BE2C (cell line): ENCODE measurements around the gene CREB3.

Experiments
- DNase-seq: peaks from one replicate; pipeline ENCODE4 v3.0.0-alpha.2; 2020
- H3K27me3 ChIP-seq: fragments of 250-450 bp; sonication (Bioruptor Pico); 2 replicates; pipeline ENCODE4 v1.5.1; 2020; ENCODE audit warnings: mild to moderate bottlenecking
- H3K36me3 ChIP-seq: fragments of 250-450 bp; sonication (Bioruptor Pico); 2 replicates; pipeline ENCODE4 v1.5.1; 2020; ENCODE audit warnings: mild to moderate bottlenecking
- H3K4me1 ChIP-seq: fragments of 250-450 bp; sonication (Bioruptor Pico); 2 replicates; pipeline ENCODE4 v1.5.1; 2020
- H3K4me3 ChIP-seq: 2 replicates; pipeline ENCODE4 v1.5.1; 2011; ENCODE audit warnings: low read depth, low read length
- H3K9me3 ChIP-seq: fragments of 250-450 bp; sonication (Bioruptor Pico); 2 replicates; pipeline ENCODE4 v1.5.1; 2020
- TF ChIP-seq, protein P1 (sequence below): IDR thresholded peaks from 2 replicates; pipeline ENCODE4 v1.5.1; 2012; ENCODE audit warnings: mild to moderate bottlenecking, low read depth, low read length

The CREB3 gene

DNA sequence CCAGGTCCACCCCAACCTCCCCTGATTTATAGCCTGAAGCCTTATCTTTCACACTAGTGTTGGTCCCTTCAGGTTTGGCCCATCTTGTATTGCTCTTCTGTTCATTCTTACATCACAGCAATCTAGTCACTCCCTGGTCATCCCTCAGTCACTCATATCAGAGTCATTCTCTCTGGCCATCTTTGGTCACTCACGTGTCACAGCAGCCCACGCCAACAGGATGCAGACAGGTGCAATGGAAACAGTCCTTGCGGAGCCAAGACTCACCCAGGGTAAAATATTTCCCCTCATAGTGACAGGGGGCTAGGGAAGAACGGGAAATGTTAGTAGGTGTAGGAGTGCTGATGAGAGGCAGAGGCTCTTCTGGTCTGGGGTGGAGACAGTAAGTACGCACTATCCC is 21.0 kb downstream of the CREB3 start:
- H3K36me3 ChIP-seq, result peaks cover 10% of the 10 kb centered on the region
- H3K4me3 ChIP-seq, result no peak overlapping the region
- H3K4me1 ChIP-seq, result no peaks in the 10 kb centered on the region
- no peaks in the 10 kb centered on the region for H3K27me3 ChIP-seq
- TF ChIP-seq, protein P1, sequence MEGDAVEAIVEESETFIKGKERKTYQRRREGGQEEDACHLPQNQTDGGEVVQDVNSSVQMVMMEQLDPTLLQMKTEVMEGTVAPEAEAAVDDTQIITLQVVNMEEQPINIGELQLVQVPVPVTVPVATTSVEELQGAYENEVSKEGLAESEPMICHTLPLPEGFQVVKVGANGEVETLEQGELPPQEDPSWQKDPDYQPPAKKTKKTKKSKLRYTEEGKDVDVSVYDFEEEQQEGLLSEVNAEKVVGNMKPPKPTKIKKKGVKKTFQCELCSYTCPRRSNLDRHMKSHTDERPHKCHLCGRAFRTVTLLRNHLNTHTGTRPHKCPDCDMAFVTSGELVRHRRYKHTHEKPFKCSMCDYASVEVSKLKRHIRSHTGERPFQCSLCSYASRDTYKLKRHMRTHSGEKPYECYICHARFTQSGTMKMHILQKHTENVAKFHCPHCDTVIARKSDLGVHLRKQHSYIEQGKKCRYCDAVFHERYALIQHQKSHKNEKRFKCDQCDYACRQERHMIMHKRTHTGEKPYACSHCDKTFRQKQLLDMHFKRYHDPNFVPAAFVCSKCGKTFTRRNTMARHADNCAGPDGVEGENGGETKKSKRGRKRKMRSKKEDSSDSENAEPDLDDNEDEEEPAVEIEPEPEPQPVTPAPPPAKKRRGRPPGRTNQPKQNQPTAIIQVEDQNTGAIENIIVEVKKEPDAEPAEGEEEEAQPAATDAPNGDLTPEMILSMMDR, result no peak
- DNase-seq, result no peak
- H3K9me3 ChIP-seq, result no peaks in the 10 kb centered on the region

DNA sequence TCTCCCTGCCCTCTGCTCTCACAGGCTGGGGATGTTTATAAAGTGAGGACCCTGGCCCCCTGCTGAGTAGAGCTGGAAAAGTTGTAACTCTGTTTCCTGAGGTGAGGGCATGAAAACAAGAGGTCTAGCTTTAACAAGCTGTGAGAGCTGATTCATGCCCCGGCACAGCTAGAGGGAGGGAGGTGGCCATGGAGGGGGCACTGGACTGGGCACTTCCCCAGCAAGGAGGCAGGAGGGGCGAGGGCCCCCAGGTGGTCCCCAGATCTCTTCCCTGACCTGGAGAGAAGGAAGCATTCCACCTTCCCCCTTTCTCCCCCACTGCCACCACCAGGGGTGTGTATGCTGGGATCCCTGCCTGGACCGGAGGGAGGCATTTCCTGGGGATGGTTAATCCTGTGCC is 21.8 kb downstream of the CREB3 start, which contains the start of gene MSMP:
TSS of gene MSMP (minus strand) at position 13 of the 400 bp plus-strand sequence. CDS start 147 bp downstream, outside the sequence.
- TF ChIP-seq, protein P1, result no peak
- no peaks in the 10 kb centered on the region for H3K9me3 ChIP-seq
- no peaks in the 10 kb centered on the region for H3K27me3 ChIP-seq
- H3K36me3 ChIP-seq, result peaks cover 10% of the 10 kb centered on the region
- H3K4me3 ChIP-seq, result no peak within 1 kb of the TSS
- no peak for DNase-seq
- H3K4me1 ChIP-seq, result no peaks in the 10 kb centered on the region

DNA sequence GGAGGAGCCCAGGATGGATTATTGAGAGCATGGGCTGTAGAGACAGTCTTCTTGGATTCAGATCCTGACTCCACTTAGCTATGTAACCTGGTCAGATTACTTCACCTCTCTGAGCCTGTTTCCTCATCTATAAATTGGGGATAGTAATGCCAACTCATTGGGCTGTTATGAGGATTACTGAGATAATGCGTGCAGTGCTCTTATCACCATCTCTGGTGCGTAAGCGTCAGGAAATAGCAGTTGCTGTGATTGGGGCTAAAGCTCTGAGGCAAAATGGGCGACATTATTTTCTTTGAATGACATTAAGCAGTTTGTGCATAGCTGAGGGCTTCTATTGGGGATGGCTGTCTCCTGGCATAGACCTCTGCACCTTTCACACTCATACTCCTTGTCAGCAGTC is 22.6 kb downstream of the CREB3 start:
- DNase-seq, result no peak
- H3K4me3 ChIP-seq, result no peak overlapping the region
- no peaks in the 10 kb centered on the region for H3K9me3 ChIP-seq
- H3K27me3 ChIP-seq, result no peaks in the 10 kb centered on the region
- H3K36me3 ChIP-seq, result peaks cover 10% of the 10 kb centered on the region
- TF ChIP-seq, protein P1, result no peak
- no peaks in the 10 kb centered on the region for H3K4me1 ChIP-seq

DNA sequence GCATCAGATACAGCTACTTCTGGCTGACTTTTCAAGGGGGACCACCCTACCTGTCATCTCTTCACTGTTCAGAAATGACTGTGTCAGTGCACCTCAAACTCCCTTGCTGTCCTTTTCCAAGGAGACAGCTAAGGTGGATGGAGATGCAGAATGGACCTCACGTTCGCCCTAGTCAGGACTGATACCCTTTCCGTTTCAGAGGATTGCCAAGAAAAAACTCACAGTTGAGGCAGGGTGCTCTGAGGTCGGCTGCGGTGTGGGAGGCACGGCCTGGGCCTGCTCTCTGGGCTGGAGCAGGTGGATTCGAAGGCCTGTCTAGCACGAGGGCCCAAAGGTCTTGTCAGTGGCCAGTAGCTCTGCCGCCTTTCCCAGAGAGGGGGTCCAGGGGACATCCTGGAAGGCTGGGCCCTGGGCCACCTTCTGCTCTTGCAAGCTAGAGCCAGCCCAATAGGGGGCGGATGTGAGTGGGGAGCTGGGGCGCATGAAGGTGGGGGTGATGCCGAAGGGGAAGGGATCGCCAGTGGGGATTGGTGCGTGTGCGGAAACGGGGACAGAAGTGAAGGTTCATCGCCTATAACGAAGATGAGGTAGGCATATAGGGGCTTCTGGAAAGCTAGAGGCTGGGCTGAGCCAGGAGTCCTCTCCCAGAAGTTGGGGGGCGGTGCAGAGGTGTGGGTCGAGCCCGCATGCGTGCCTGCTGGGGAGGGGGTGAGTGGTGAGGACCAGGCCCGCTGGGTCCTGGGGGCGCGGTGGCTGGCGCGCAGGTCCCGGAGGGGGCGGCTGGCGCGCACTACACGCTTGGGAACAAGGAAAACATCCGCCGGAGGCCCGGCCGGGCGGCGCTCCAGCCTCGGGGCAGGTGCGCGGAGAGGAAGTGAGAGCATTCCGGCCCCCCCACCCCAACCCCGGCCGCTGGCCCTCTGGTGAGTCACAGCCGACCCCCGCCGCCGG is 24.1 kb downstream of the CREB3 start:
- Histone ChIP-seq H3K9me3 (no peaks in the 10 kb centered on the region), H3K36me3 (peaks cover 10% of the 10 kb centered on the region), H3K4me3 (peak overlapping the region; percentile 80), H3K4me1 (no peaks in the 10 kb centered on the region), H3K27me3 (no peaks in the 10 kb centered on the region)
- TF ChIP-seq, protein P1, result peak; percentile 63
- peak; percentile 76 for DNase-seq

DNA sequence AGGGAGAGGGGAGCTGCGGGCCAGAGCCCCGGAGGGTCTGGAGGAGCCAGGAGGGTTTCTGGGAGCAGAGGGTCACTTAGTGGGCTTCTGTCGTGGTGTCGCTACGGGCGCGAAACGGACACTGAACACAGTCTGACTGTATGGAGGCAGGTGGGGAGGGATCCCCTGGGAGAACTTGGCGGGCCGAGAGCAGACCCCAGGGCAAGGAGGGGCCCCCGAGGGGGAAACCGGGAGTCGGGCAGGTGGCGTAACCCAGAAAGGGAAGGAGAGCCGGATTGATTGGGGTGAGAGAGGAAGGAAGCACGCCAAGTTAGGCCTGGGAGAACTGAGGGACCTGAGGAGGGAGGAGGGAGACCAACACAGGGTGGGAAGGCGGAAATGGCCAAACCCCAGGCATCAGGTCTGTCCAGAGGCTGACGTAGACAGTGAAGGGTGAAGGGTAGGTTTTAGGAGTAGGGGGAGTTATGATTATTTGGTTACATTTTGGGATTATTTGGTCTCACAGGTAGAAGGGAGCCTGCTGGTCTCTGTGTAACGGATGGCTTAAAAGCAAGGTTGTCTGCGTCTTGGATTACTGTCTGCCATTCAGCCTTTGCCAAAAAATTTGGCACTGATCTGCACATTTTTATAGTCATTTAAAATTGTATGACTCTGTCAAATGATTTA is 24.9 kb downstream of the CREB3 start:
- TF ChIP-seq, protein P1, result no peak
- DNase-seq, result no peak
- Histone ChIP-seq H3K27me3 (no peaks in the 10 kb centered on the region), H3K4me1 (no peaks in the 10 kb centered on the region), H3K4me3 (peak overlapping the region; percentile 80), H3K36me3 (peaks cover 7% of the 10 kb centered on the region), H3K9me3 (no peaks in the 10 kb centered on the region)

DNA sequence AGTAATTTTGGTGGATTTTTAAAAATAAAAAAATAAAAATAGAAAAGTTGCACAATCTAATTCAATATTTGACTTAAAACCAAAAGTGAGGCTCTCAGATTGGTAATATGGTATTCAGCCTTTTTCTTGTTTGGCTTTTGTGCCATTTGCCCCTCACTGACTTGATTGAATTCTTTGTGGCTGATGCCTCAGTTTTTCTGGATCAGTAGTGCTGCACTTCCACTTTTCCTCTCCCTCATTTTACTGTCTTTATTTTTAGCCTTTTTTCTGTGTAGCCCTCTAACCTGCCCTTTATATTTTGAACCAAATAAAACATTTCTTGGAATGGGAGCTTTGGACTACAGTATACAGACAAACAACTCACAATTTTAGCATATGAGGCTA is 25.4 kb downstream of the CREB3 start:
- Histone ChIP-seq H3K27me3 (no peaks in the 10 kb centered on the region), H3K36me3 (peaks cover 3% of the 10 kb centered on the region), H3K4me3 (peak overlapping the region; percentile 80), H3K9me3 (no peaks in the 10 kb centered on the region), H3K4me1 (no peaks in the 10 kb centered on the region)
- TF ChIP-seq, protein P1, result no peak
- DNase-seq, result no peak
